H1 (cell line): ENCODE results near the gene UROC1. TPM values are rescaled to one million over a fixed set of nuclear protein-coding genes. Genes with fewer than 3 reads are reported as not detected.

Source experiments
- BCL11A ChIP-seq, 2 experiments: IDR thresholded peaks; one replicate each; pipeline ENCODE4 v1.6.1; 2011; ENCODE audit warnings: low read depth in 2 of 2, low read length in 2 of 2, mild to moderate bottlenecking in 2 of 2
- CHD2 ChIP-seq: IDR thresholded peaks from 2 replicates; pipeline ENCODE4 v1.6.1; 2012; ENCODE audit warnings: low read length, improper control_type of control experiment
- HDAC2 ChIP-seq, 2 experiments: fragments of 300-600 bp in 1 of 2; sonication (generic) in 1 of 2; IDR thresholded peaks; 2 replicates each; pipeline ENCODE4 v1.6.1; 2011 to 2012; ENCODE audit warnings: low read depth in 2 of 2, low read length in 2 of 2, mild to moderate bottlenecking in 2 of 2, moderate library complexity in 2 of 2, borderline replicate concordance in 1 of 2, inconsistent platforms in 1 of 2
- MAX ChIP-seq: IDR thresholded peaks from 2 replicates; pipeline ENCODE4 v1.6.1; 2012; ENCODE audit warnings: inconsistent platforms
- RBBP5 ChIP-seq: IDR thresholded peaks from 2 replicates; pipeline ENCODE4 v1.7.1; 2012; ENCODE audit warnings: low read depth, mild to moderate bottlenecking, inconsistent platforms, low read length, moderate library complexity, borderline replicate concordance
- SP4 ChIP-seq: IDR thresholded peaks from 2 replicates; pipeline ENCODE4 v1.6.1; 2012; ENCODE audit warnings: low read length, inconsistent platforms
- SRF ChIP-seq: IDR thresholded peaks from 2 replicates; pipeline ENCODE4 v1.6.1; 2011; ENCODE audit warnings: mild to moderate bottlenecking, low read depth, low read length, moderate library complexity
- SUZ12 ChIP-seq: fragments of 200-600 bp; sonication (generic); IDR thresholded peaks from 2 replicates; pipeline ENCODE4 v1.6.1; 2012; ENCODE audit warnings: mild to moderate bottlenecking, inconsistent platforms, low read length, moderate library complexity, mixed read lengths
- polyA plus RNA-seq, 7 experiments: library from polyadenylated mRNA; depleted of rRNA in 3 of 7; stranded (reverse) in 5 of 7; unstranded in 2 of 7; fragments of >200 nt in 5 of 7; fragments of 200-250 nt in 2 of 7; gene quantifications; 1 replicate in 5 of 7; 2 replicates in 1 of 7; 4 replicates in 1 of 7; pipeline versions ENCODE4 v1.2.1 to v1.2.3, GENCODE V29; 2011 to 2013; ENCODE audit warnings: missing spikeins in 2 of 7, mixed read lengths in 2 of 7
- total RNA-seq: library from RNA; stranded (reverse); fragmentation: NEBNext Ultra II Directional; extraction: Animal tissue kit (Norgen Biotek cat#: 25700); gene quantifications from 2 replicates; pipeline ENCODE4 v1.2.1, GENCODE V29; 2021

UROC1 gene
- total and polyA plus RNA-seq, 2 of the 8 experiments (the other 6 are each of a cell fraction or from before 2014, with no cell fraction given) = 0.03 TPM; not detected in 1

GRCh38 chr3:126484662-126485061, 32.9 kb downstream of the UROC1 start (continued):
- no peak for TF ChIP-seq SRF
- no peak for TF ChIP-seq CHD2
- no peak for TF ChIP-seq HDAC2 (IDR thresholded peaks at IDR 0.05; ENCODE audit: borderline replicate concordance in 1 of 2, low read depth in 2 of 2, low read length in 2 of 2)
- TF ChIP-seq MAX = no peak
- no peak for TF ChIP-seq SP4
- TF ChIP-seq BCL11A (IDR thresholded peaks at IDR 0.05; ENCODE audit: low read depth in 2 of 2, low read length in 2 of 2) = no peak
- TF ChIP-seq SUZ12 = no peak
- no peak for TF ChIP-seq RBBP5
